Tibial nerve (tissue), 4 donors: ENCODE results near the gene JAZF1.

ENCODE experiments used
- EP300 ChIP-seq, 2 donors: sonication (generic); formaldehyde crosslinking; IDR thresholded peaks; one replicate each; pipeline ENCODE4 v1.6.1; 2017; ENCODE audit warnings: antibody characterized with exemption in 2 of 2, mild to moderate bottlenecking in 1 of 2
- POLR2A ChIP-seq, 2 donors: fragments of 450-650 bp; IDR thresholded peaks; one replicate each; pipeline ENCODE4 v1.6.1; 2017; ENCODE audit warnings: antibody characterized with exemption in 2 of 2, mild to moderate bottlenecking in 2 of 2, moderate library complexity in 2 of 2
- TF ChIP-seq, protein P1 (sequence below), 5 experiments: fragments of 200-600 bp in 3 of 5; fragments of 450-650 bp in 2 of 5; sonication (generic) in 3 of 5; IDR thresholded peaks; one replicate each; pipeline ENCODE4 v1.5.1; 2016 to 2019; ENCODE audit warnings: antibody characterized with exemption in 5 of 5, mild to moderate bottlenecking in 3 of 5, moderate library complexity in 2 of 5

GRCh38 chr7:28062197-28062991 lies 118.2 kb downstream of the JAZF1 start:
- TF ChIP-seq POLR2A (IDR thresholded peaks at IDR 0.05) (no peak), EP300 (IDR thresholded peaks at IDR 0.05) (no peak)
- TF ChIP-seq, protein P1, sequence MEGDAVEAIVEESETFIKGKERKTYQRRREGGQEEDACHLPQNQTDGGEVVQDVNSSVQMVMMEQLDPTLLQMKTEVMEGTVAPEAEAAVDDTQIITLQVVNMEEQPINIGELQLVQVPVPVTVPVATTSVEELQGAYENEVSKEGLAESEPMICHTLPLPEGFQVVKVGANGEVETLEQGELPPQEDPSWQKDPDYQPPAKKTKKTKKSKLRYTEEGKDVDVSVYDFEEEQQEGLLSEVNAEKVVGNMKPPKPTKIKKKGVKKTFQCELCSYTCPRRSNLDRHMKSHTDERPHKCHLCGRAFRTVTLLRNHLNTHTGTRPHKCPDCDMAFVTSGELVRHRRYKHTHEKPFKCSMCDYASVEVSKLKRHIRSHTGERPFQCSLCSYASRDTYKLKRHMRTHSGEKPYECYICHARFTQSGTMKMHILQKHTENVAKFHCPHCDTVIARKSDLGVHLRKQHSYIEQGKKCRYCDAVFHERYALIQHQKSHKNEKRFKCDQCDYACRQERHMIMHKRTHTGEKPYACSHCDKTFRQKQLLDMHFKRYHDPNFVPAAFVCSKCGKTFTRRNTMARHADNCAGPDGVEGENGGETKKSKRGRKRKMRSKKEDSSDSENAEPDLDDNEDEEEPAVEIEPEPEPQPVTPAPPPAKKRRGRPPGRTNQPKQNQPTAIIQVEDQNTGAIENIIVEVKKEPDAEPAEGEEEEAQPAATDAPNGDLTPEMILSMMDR (IDR thresholded peaks at IDR 0.05) = peak; percentile 40 to 61 (median 50)
